Fibroblast of mammary gland (primary cell): Measurements from ENCODE around the gene YARS2.

Experiments used
- DNase-seq: peaks from one replicate; pipeline ENCODE4 v3.0.0-alpha.2; 2010; ENCODE audit warnings: low read depth
- H3K4me3 ChIP-seq: 2 replicates; pipeline ENCODE4 v1.5.1; 2011; ENCODE audit warnings: low read depth, mild to moderate bottlenecking, low read length, moderate library complexity; ENCODE audit not compliant: control insufficient read depth
- CTCF ChIP-seq: conservative IDR thresholded peaks from 2 replicates; pipeline ENCODE4 v1.5.1; 2011; ENCODE audit warnings: low read depth, low read length, inconsistent platforms; ENCODE audit not compliant: control insufficient read depth, insufficient read depth

YARS2 gene

GRCh38 chr12:32773691-32774090 is 18.0 kb upstream of the YARS2 start:
- no peak for TF ChIP-seq CTCF
- DNase-seq: no peak
- no peak overlapping the region for H3K4me3 ChIP-seq

- no peak for TF ChIP-seq CTCF
- no peak for DNase-seq
- no peak overlapping the region for H3K4me3 ChIP-seq
Measured at GRCh38 chr12:32770141-32770540, 14.4 kb upstream of the YARS2 start.

GRCh38 chr12:32768518-32768917 is 12.8 kb upstream of the YARS2 start:
- H3K4me3 ChIP-seq: no peak overlapping the region
- no peak for DNase-seq
- no peak for TF ChIP-seq CTCF

GRCh38 chr12:32765906-32766305 is 10.2 kb upstream of the YARS2 start:
- no peak overlapping the region for H3K4me3 ChIP-seq
- DNase-seq: peak; percentile 22
- TF ChIP-seq CTCF: no peak

- TF ChIP-seq CTCF: no peak
- no peak overlapping the region for H3K4me3 ChIP-seq
- DNase-seq: no peak
Measured at GRCh38 chr12:32761716-32762115, 6.0 kb upstream of the YARS2 start.

GRCh38 chr12:32757157-32757556 is 1.5 kb upstream of the YARS2 start:
- TF ChIP-seq CTCF: no peak
- no peak overlapping the region for H3K4me3 ChIP-seq
- no peak for DNase-seq

- no peak for TF ChIP-seq CTCF
- no peak overlapping the region for H3K4me3 ChIP-seq
Measured at GRCh38 chr12:32756476-32757066, 874 bp upstream of the YARS2 start.

More at GRCh38 chr12:32756476-32757066, 874 bp upstream of the YARS2 start:
- DNase-seq: peak; percentile 6
